T-cell (primary cell): Measurements from ENCODE around the gene SEPTIN6. TPM values are rescaled to one million over a fixed set of nuclear protein-coding genes. Genes with fewer than 3 reads are reported as not detected.

Source experiments
- ATAC-seq, 4 experiments: fragments of 200-7000 bp in 3 of 4; fragments of 150-1000 bp in 1 of 4; cut with Tn5 transposase; replicated peaks in 1 of 4; 1 replicate in 3 of 4; 2 replicates in 1 of 4; pipeline ENCODE4 v1.10.0; 2021; ENCODE audit warnings: moderate library complexity in 3 of 4, mild to moderate bottlenecking in 2 of 4, moderate number of reproducible peaks in 1 of 4
- CTCF ChIA-PET, 2 donors: fragments of 300-600 bp; sonication (Branson Sonifier 250); formaldehyde crosslinking; loops; one replicate each; lab custom pipeline; 2022; ENCODE audit warnings: antibody characterized with exemption in 2 of 2; lab: Charles Lee
- POLR2A ChIA-PET, 2 donors: fragments of 300-600 bp; sonication (Branson Sonifier 250); formaldehyde crosslinking; loops; one replicate each; lab custom pipeline; 2022; ENCODE audit warnings: antibody characterized with exemption in 2 of 2; lab: Charles Lee
- DNase-seq, 35 experiments: peaks; one replicate each; pipeline versions ENCODE4 v3.0.0 to v3.0.0-alpha.2; 2013 to 2023
- H3K27ac ChIP-seq: one replicate; pipeline ENCODE4 v1.5.1; 2013; ENCODE audit warnings: low read length
- H3K27me3 ChIP-seq, 2 experiments: replicated peaks in 1 of 2; 1 replicate in 1 of 2; 2 replicates in 1 of 2; pipeline versions ENCODE4 v1.6.1 to v1.7.0; 2013; ENCODE audit warnings: low read length in 1 of 2, mixed read lengths in 1 of 2; ENCODE audit not compliant: control insufficient read depth in 2 of 2, insufficient read depth in 2 of 2; ENCODE audit errors: extremely low read depth in 1 of 2
- H3K36me3 ChIP-seq, 2 donors: 1 replicate in 1 of 2; 2 replicates in 1 of 2; pipeline versions ENCODE4 v1.6.1 to v1.7.0; 2013; ENCODE audit warnings: low read length in 1 of 2; ENCODE audit not compliant: control insufficient read depth in 2 of 2, insufficient read depth in 1 of 2; ENCODE audit errors: extremely low read depth in 1 of 2
- H3K4me1 ChIP-seq, 2 experiments: 1 replicate in 1 of 2; 2 replicates in 1 of 2; pipeline versions ENCODE4 v1.6.1 to v1.7.0; 2013; ENCODE audit warnings: low read length in 2 of 2, mixed read lengths in 1 of 2; ENCODE audit not compliant: insufficient read depth in 2 of 2, control insufficient read depth in 1 of 2; ENCODE audit errors: extremely low read depth in 1 of 2
- H3K4me3 ChIP-seq, 2 donors: 1 replicate in 1 of 2; 2 replicates in 1 of 2; pipeline versions ENCODE4 v1.5.1 to v1.7.0; 2013; ENCODE audit warnings: mild to moderate bottlenecking in 2 of 2, low read length in 1 of 2, moderate library complexity in 1 of 2; ENCODE audit not compliant: control insufficient read depth in 1 of 2; ENCODE audit errors: extremely low read depth in 1 of 2
- H3K9me3 ChIP-seq: 2 replicates; pipeline ENCODE4 v1.7.0; 2013
- H3K27ac Mint-ChIP-seq, 2 donors: one replicate each; pipeline ENCODE4 v1.8.0; 2020 to 2021; ENCODE audit warnings: mild to moderate bottlenecking in 2 of 2, mixed read lengths in 2 of 2
- H3K27me3 Mint-ChIP-seq, 2 donors: one replicate each; pipeline ENCODE4 v1.8.0; 2021 to 2022; ENCODE audit warnings: mixed read lengths in 2 of 2
- H3K36me3 Mint-ChIP-seq: one replicate; pipeline ENCODE4 v1.8.0; 2021; ENCODE audit warnings: mixed read lengths
- H3K4me1 Mint-ChIP-seq, 3 donors: one replicate each; pipeline ENCODE4 v1.8.0; 2020 to 2022; ENCODE audit warnings: mixed read lengths in 3 of 3, mild to moderate bottlenecking in 1 of 3
- H3K4me3 Mint-ChIP-seq, 3 donors: one replicate each; pipeline ENCODE4 v1.8.0; 2020 to 2022; ENCODE audit warnings: mild to moderate bottlenecking in 3 of 3, mixed read lengths in 3 of 3, moderate library complexity in 3 of 3
- H3K9me3 Mint-ChIP-seq, 3 donors: one replicate each; pipeline ENCODE4 v1.8.0; 2020 to 2022; ENCODE audit warnings: mixed read lengths in 3 of 3
- WGBS: methylation state at CpG from one replicate; pipeline ENCODE4 v1.1.5; 2013; ENCODE audit warnings: missing lambda C conversion rate; ENCODE audit not compliant: insufficient coverage; 5-methylcytosine and 5-hydroxymethylcytosine counted together
- total RNA-seq, 35 experiments: library from RNA in 6 of 35; stranded (reverse) in 6 of 35; fragments of 120-200 nt in 1 of 35; gene quantifications; one replicate each; pipeline versions ENCODE4 v1.2.1 to v1.2.4 and lab custom pipeline; 2013 to 2026

SEPTIN6 gene
- total RNA-seq, 5 donors from 2014 or later (not counting 1 experiment from before 2014, with no cell fraction given), result 171 to 269 (median 206) TPM

GRCh38 chrX:119648421-119648775 is 44.6 kb downstream of the SEPTIN6 start:
- H3K4me3 ChIP-seq, result no peak overlapping the region
- H3K36me3 Mint-ChIP-seq, result peaks cover 20% of the 10 kb centered on the region
- H3K9me3 ChIP-seq, result no peaks in the 10 kb centered on the region
- peaks cover 24 to 41% (median 37%) of the 10 kb centered on the region in 3 donors for H3K4me1 Mint-ChIP-seq
- ChIA-PET CTCF (interaction anchor here in 1 of 2 donors (0.6 to 1.7 kb wide), 4 partner anchors 17 to 81 kb away, joined by 3 to 5 read pairs (median 3); partner anchors contain the start of gene SEPTIN6), POLR2A (interaction anchor here in 1 of 2 donors (1.0 kb wide), 1 partner anchor 45 kb away, joined by 12 read pairs; the partner anchor contains the start of gene SEPTIN6)
- no peaks in the 10 kb centered on the region for H3K9me3 Mint-ChIP-seq
- peak overlapping the region; percentile 57 for H3K27ac ChIP-seq
- no peak for DNase-seq
- WGBS, result no CpG with 5 or more reads among the region's 6 CpGs
- peak overlapping the region; percentile 9 to 34 (median 22) for H3K4me3 Mint-ChIP-seq
- peak in 1 of 4 experiments; percentile 8 for ATAC-seq
- H3K27ac Mint-ChIP-seq, result peak overlapping the region; percentile 80 to 86
- no peaks in the 10 kb centered on the region for H3K27me3 ChIP-seq
- H3K27me3 Mint-ChIP-seq, result no peaks in the 10 kb centered on the region
- H3K4me1 ChIP-seq, result peaks cover 0 to 29% of the 10 kb centered on the region in 2 experiments
- peaks cover 8 to 67% of the 10 kb centered on the region in 2 donors for H3K36me3 ChIP-seq

GRCh38 chrX:119647552-119648420 is 45.2 kb downstream of the SEPTIN6 start:
- ChIA-PET CTCF (interaction anchor here (0.6 to 1.7 kb wide), 5 partner anchors 18 to 82 kb away, joined by 3 to 5 read pairs (median 3); partner anchors contain the start of gene SEPTIN6 (in 1 of the 2)), POLR2A (interaction anchor here in 1 of 2 donors (1.0 kb wide), 1 partner anchor 45 kb away, joined by 12 read pairs; the partner anchor contains the start of gene SEPTIN6)
- H3K36me3 ChIP-seq, result peaks cover 9 to 66% of the 10 kb centered on the region in 2 donors
- DNase-seq, result peak in 33 of 35 experiments; percentile 5 to 75 (median 45)
- 48% methylated on average over 5 of the region's 17 CpGs for WGBS
- H3K9me3 Mint-ChIP-seq, result no peaks in the 10 kb centered on the region
- H3K4me3 ChIP-seq, result no peak overlapping the region
- peaks cover 15% of the 10 kb centered on the region for H3K36me3 Mint-ChIP-seq
- ATAC-seq, result peak; percentile 55 to 86 (median 68)
- H3K27ac Mint-ChIP-seq, result peak overlapping the region; percentile 80 to 86
- H3K4me3 Mint-ChIP-seq, result peak overlapping the region in 2 of 3 donors; percentile 29 to 34
- peaks cover 0 to 29% of the 10 kb centered on the region in 2 experiments for H3K4me1 ChIP-seq
- no peaks in the 10 kb centered on the region for H3K27me3 Mint-ChIP-seq
- no peaks in the 10 kb centered on the region for H3K27me3 ChIP-seq
- H3K4me1 Mint-ChIP-seq, result peaks cover 27 to 44% (median 36%) of the 10 kb centered on the region in 3 donors
- no peaks in the 10 kb centered on the region for H3K9me3 ChIP-seq
- H3K27ac ChIP-seq, result peak overlapping the region; percentile 57

GRCh38 chrX:119647089-119647488 is 45.9 kb downstream of the SEPTIN6 start:
- Histone ChIP-seq H3K4me3 (no peak overlapping the region), H3K9me3 (no peaks in the 10 kb centered on the region), H3K27ac (peak overlapping the region; percentile 57), H3K27me3 (no peaks in the 10 kb centered on the region), H3K36me3 (peaks cover 12 to 66% of the 10 kb centered on the region in 2 donors), H3K4me1 (peaks cover 0 to 29% of the 10 kb centered on the region in 2 experiments)
- ChIA-PET CTCF (interaction anchor here (0.6 to 1.7 kb wide), 3 partner anchors 42 to 148 kb away, joined by 4 to 5 read pairs (median 5); no protein-coding TSS in a partner anchor), POLR2A (interaction anchor here (0.6 to 0.7 kb wide), 2 partner anchors 41 to 892 kb away, joined by 3 read pairs; partner anchors contain the start of gene NKRF (in 1 of the 2))
- H3K4me3 Mint-ChIP-seq, result no peak overlapping the region
- H3K9me3 Mint-ChIP-seq, result no peaks in the 10 kb centered on the region
- DNase-seq (no peak), ATAC-seq (no peak)
- H3K36me3 Mint-ChIP-seq, result peaks cover 15% of the 10 kb centered on the region
- peak overlapping the region; percentile 84 to 86 for H3K27ac Mint-ChIP-seq
- peaks cover 30 to 45% (median 38%) of the 10 kb centered on the region in 3 donors for H3K4me1 Mint-ChIP-seq
- no CpG with 5 or more reads among the region's 2 CpGs for WGBS
- H3K27me3 Mint-ChIP-seq, result no peaks in the 10 kb centered on the region

- Mint-ChIP-seq H3K27ac (peak overlapping the region; percentile 77 to 84), H3K27me3 (no peaks in the 10 kb centered on the region), H3K9me3 (no peaks in the 10 kb centered on the region), H3K4me3 (no peak overlapping the region), H3K36me3 (peaks cover 15% of the 10 kb centered on the region), H3K4me1 (peaks cover 30 to 46% (median 38%) of the 10 kb centered on the region in 3 donors)
- Histone ChIP-seq H3K9me3 (no peaks in the 10 kb centered on the region), H3K4me3 (no peak overlapping the region), H3K27me3 (no peaks in the 10 kb centered on the region), H3K36me3 (peaks cover 12 to 66% of the 10 kb centered on the region in 2 donors), H3K27ac (peak overlapping the region; percentile 28), H3K4me1 (peaks cover 0 to 29% of the 10 kb centered on the region in 2 experiments)
- ChIA-PET CTCF (interaction anchor here (0.6 to 1.5 kb wide), 2 partner anchors 43 to 149 kb away, joined by 4 to 5 read pairs; no protein-coding TSS in a partner anchor), POLR2A (interaction anchor here in 1 of 2 donors (0.7 kb wide), 1 partner anchor 40 kb away, joined by 3 read pairs; the partner anchor contains the start of gene NKRF)
- ATAC-seq (peak in 1 of 4 experiments; percentile 9), DNase-seq (peak in 1 of 35 experiments; percentile 40)
- WGBS, result no CpG with 5 or more reads among the region's 4 CpGs
Observed at GRCh38 chrX:119646515-119646914, 46.5 kb downstream of the SEPTIN6 start.

GRCh38 chrX:119643696-119644095 is 49.3 kb downstream of the SEPTIN6 start:
- H3K9me3 ChIP-seq, result no peaks in the 10 kb centered on the region
- no CpG with 5 or more reads among the region's 8 CpGs for WGBS
- CTCF ChIA-PET, result no interaction called here
- peak overlapping the region in 1 of 2 donors; percentile 66 for H3K27ac Mint-ChIP-seq
- ATAC-seq (no peak), DNase-seq (no peak)
- H3K4me1 ChIP-seq, result peaks cover 0 to 23% of the 10 kb centered on the region in 2 experiments
- peaks cover 27 to 40% (median 38%) of the 10 kb centered on the region in 3 donors for H3K4me1 Mint-ChIP-seq
- POLR2A ChIA-PET, result no interaction called here
- no peaks in the 10 kb centered on the region for H3K27me3 ChIP-seq
- no peaks in the 10 kb centered on the region for H3K9me3 Mint-ChIP-seq
- H3K36me3 Mint-ChIP-seq, result peaks cover 21% of the 10 kb centered on the region
- H3K4me3 Mint-ChIP-seq, result no peak overlapping the region
- H3K27ac ChIP-seq, result no peak overlapping the region
- no peaks in the 10 kb centered on the region for H3K27me3 Mint-ChIP-seq
- H3K36me3 ChIP-seq, result peaks cover 9 to 66% of the 10 kb centered on the region in 2 donors
- no peak overlapping the region for H3K4me3 ChIP-seq
